Osteocyte (in vitro differentiated cells): Measurements from ENCODE around the gene PLA2G4E. TPM values are rescaled to one million over a fixed set of nuclear protein-coding genes. Genes with fewer than 3 reads are reported as not detected.

Experiments
- DNase-seq: peaks from one replicate; pipeline ENCODE4 v3.0.0; 2021; ENCODE audit warnings: mixed read lengths; ENCODE audit not compliant: unreplicated experiment; ENCODE audit errors: extremely low spot score
- H3K27ac Mint-ChIP-seq: one replicate; pipeline ENCODE4 v1.8.0; 2021; ENCODE audit warnings: mild to moderate bottlenecking, mixed read lengths; ENCODE audit not compliant: unreplicated experiment
- H3K27me3 Mint-ChIP-seq: one replicate; pipeline ENCODE4 v1.8.0; 2021; ENCODE audit warnings: mixed read lengths; ENCODE audit not compliant: unreplicated experiment
- H3K36me3 Mint-ChIP-seq: one replicate; pipeline ENCODE4 v1.8.0; 2021; ENCODE audit warnings: mixed read lengths; ENCODE audit not compliant: unreplicated experiment
- H3K4me1 Mint-ChIP-seq: one replicate; pipeline ENCODE4 v1.8.0; 2021; ENCODE audit warnings: mixed read lengths; ENCODE audit not compliant: unreplicated experiment
- H3K4me3 Mint-ChIP-seq: one replicate; pipeline ENCODE4 v1.8.0; 2021; ENCODE audit warnings: mild to moderate bottlenecking, moderate library complexity, mixed read lengths; ENCODE audit not compliant: unreplicated experiment
- H3K9me3 Mint-ChIP-seq: one replicate; pipeline ENCODE4 v1.8.0; 2021; ENCODE audit warnings: mixed read lengths; ENCODE audit not compliant: unreplicated experiment
- total RNA-seq: library from RNA; stranded (reverse); gene quantifications from 2 replicates; pipeline ENCODE4 v1.2.1, GENCODE V29; 2021
- TF ChIP-seq, protein P1 (sequence below): fragments of 200-600 bp; sonication (generic); IDR thresholded peaks from 2 replicates; pipeline ENCODE4 v1.5.0; 2021; ENCODE audit warnings: antibody characterized with exemption, mild to moderate bottlenecking, moderate library complexity

Gene PLA2G4E
- total RNA-seq, 1 donor from 2014 or later = not detected

DNA sequence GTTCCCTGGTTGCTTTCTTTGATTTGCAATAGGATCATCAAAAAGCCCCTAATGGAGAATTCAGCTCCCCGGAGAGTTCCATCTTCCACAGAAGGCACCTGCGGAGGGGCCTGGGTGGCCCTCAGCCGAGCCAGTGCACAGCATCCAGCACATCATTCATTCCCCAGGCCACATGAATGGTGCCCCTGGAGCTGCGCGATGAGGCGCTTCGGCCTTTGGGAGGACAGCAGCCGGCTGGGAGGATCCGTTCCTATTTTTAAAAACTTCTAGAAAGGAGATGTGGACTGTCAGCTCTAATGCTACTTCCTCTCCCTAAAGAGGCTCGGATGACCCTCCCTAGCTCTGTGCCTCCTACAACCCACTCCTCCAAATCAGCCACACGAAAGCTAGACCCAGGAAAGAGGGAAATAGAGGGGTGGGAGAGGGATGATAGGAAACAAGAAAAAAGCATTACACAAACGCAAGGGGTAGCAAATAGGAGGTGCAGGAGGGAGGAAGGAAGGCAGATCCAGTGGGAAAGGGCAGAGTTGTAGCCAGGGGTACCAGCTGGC, 68.8 kb downstream of the PLA2G4E start:
- DNase-seq = peak; percentile 63
- peaks cover 44% of the 10 kb centered on the region for H3K4me1 Mint-ChIP-seq
- H3K4me3 Mint-ChIP-seq = no peak overlapping the region
- H3K36me3 Mint-ChIP-seq = peaks cover 14% of the 10 kb centered on the region
- H3K27ac Mint-ChIP-seq = no peak overlapping the region
- TF ChIP-seq, protein P1, sequence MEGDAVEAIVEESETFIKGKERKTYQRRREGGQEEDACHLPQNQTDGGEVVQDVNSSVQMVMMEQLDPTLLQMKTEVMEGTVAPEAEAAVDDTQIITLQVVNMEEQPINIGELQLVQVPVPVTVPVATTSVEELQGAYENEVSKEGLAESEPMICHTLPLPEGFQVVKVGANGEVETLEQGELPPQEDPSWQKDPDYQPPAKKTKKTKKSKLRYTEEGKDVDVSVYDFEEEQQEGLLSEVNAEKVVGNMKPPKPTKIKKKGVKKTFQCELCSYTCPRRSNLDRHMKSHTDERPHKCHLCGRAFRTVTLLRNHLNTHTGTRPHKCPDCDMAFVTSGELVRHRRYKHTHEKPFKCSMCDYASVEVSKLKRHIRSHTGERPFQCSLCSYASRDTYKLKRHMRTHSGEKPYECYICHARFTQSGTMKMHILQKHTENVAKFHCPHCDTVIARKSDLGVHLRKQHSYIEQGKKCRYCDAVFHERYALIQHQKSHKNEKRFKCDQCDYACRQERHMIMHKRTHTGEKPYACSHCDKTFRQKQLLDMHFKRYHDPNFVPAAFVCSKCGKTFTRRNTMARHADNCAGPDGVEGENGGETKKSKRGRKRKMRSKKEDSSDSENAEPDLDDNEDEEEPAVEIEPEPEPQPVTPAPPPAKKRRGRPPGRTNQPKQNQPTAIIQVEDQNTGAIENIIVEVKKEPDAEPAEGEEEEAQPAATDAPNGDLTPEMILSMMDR = no peak
- H3K27me3 Mint-ChIP-seq = no peaks in the 10 kb centered on the region
- no peaks in the 10 kb centered on the region for H3K9me3 Mint-ChIP-seq

DNA sequence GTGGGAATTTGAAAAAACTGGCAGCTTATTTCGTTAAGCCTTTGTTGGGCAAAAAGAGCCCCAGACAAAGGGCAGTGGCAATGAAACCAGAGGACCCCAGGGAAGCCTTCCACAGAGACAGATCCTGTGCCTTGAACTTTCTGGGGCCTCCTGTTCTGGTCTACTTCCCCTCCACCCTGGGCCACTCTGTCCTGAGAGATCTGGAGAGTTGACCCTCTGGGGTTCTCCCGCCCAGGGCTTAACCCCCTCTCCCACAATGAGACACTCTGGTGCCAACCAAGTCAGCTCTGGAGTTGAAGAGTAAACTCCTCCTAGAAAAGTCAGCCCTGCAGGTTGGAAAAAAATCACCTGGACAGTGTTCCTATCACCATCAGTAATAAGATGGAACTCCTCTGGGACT, 69.3 kb downstream of the PLA2G4E start:
- Mint-ChIP-seq H3K27ac (no peak overlapping the region), H3K36me3 (peaks cover 14% of the 10 kb centered on the region)

DNA sequence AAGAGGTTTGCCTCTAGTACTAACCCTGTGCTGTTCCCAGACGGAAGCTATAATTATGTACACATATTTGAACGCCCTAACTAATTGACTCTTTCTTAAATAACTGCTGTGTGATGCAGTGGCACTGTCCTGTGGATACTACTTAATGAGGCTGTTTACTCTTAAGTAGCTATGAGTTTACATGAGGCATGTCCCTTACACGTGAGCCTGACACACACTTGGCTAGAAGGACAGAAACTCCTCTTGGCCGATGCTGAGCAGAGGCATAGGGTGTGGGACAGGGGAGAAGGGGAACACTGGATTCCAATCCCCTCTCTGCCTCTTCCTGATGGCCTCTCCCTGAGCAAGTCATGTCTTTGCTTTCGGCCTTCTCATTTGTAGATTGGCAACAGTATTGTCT, 70.4 kb downstream of the PLA2G4E start:
- no peak overlapping the region for H3K4me3 Mint-ChIP-seq

More for the DNA sequence above, 69.3 kb downstream of the PLA2G4E start:
- Mint-ChIP-seq H3K4me1 (peaks cover 47% of the 10 kb centered on the region), H3K27me3 (no peaks in the 10 kb centered on the region), H3K9me3 (no peaks in the 10 kb centered on the region), H3K4me3 (no peak overlapping the region)
- DNase-seq = peak; percentile 44
- TF ChIP-seq, protein P1 = no peak

DNA sequence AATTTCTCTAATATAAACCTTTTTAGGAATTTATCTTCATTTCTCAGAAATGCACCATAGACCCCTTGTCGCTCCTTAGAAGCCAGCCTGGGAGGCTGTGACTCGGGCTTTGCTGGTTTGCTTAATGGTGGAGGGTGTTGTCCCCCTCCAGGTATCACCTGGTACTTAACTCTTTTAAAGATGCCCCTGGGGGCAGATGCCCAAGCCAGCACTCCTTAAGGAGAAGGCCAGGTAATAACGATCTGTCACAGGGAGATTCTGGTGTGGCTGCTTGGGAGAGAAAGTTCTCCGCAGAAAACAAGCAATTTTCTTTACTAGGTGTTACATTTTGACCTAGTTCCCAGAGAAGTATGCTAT, 70.7 kb downstream of the PLA2G4E start:
- DNase-seq = no peak
- H3K9me3 Mint-ChIP-seq = no peaks in the 10 kb centered on the region
- peaks cover 14% of the 10 kb centered on the region for H3K36me3 Mint-ChIP-seq
- TF ChIP-seq, protein P1 = no peak
- peaks cover 57% of the 10 kb centered on the region for H3K4me1 Mint-ChIP-seq
- peak overlapping the region; percentile 72 for H3K27ac Mint-ChIP-seq
- H3K27me3 Mint-ChIP-seq = no peaks in the 10 kb centered on the region
- no peak overlapping the region for H3K4me3 Mint-ChIP-seq

More for the DNA sequence above, 70.4 kb downstream of the PLA2G4E start:
- no peaks in the 10 kb centered on the region for H3K9me3 Mint-ChIP-seq
- H3K36me3 Mint-ChIP-seq = peaks cover 14% of the 10 kb centered on the region
- H3K27ac Mint-ChIP-seq = peak overlapping the region; percentile 72
- no peaks in the 10 kb centered on the region for H3K27me3 Mint-ChIP-seq
- H3K4me1 Mint-ChIP-seq = peaks cover 55% of the 10 kb centered on the region
- peak; percentile 36 for DNase-seq
- TF ChIP-seq, protein P1 = no peak

DNA sequence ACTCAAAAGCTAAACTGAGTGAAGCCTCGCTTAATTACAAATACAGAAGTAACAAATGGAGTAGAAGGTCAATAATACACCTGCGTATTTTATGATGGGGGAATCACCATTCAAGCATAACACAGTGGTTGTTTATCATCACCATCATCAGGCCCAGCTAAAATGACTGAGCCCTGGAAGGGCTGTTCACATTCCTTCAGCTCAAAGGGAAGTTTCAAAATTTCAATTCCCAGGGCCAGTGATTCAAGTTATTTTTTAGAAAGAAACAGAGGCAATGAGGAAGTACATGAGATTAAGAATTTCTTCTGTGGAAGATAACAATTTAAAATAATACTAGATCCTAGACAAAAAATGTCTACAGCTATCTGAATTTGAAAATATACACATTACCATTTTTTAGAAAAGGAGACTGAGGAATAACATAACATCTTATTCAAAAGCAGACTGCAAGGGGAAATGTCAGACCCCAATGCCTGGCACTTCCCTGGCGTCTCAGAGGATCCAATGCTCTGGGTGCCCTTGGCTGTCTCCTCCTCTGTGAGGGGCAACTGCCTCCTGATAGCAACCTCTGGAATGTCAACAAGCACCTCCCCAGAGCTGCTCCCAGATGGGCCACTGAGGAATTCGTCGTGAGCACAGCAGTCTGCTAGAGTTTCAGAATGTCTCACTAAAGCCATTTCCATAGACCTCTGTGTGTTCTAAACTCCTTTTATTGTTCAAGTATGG, 71.3 kb downstream of the PLA2G4E start:
- Mint-ChIP-seq H3K4me3 (no peak overlapping the region), H3K36me3 (peaks cover 14% of the 10 kb centered on the region), H3K4me1 (peaks cover 63% of the 10 kb centered on the region), H3K9me3 (no peaks in the 10 kb centered on the region), H3K27me3 (no peaks in the 10 kb centered on the region), H3K27ac (peak overlapping the region; percentile 72)
- DNase-seq = no peak
- TF ChIP-seq, protein P1 = no peak
